ENCODE measurements around the gene SNRPA1.

The SNRPA1 gene

GRCh38 chr15:101320501-101321052, 25.5 kb upstream of the SNRPA1 start:
- in situ Hi-C loops (cut with MboI; ENCODE audit: low sequenced_read_pairs) = no loop called here

GRCh38 chr15:101318839-101319238, 23.8 kb upstream of the SNRPA1 start:
- in situ Hi-C loops (cut with MboI; ENCODE audit: low sequenced_read_pairs) = no loop called here

GRCh38 chr15:101318147-101318819, 23.2 kb upstream of the SNRPA1 start:
- in situ Hi-C loops (cut with MboI; ENCODE audit: low sequenced_read_pairs) = no loop called here

GRCh38 chr15:101317336-101317872, 22.4 kb upstream of the SNRPA1 start:
- in situ Hi-C loops (cut with MboI; ENCODE audit: low sequenced_read_pairs) = no loop called here

GRCh38 chr15:101316529-101316928, 21.5 kb upstream of the SNRPA1 start:
- in situ Hi-C loops (cut with MboI; ENCODE audit: low sequenced_read_pairs) = no loop called here

GRCh38 chr15:101315736-101316135, 20.7 kb upstream of the SNRPA1 start:
- in situ Hi-C loops (cut with MboI; ENCODE audit: low sequenced_read_pairs) = no loop called here

DNA sequence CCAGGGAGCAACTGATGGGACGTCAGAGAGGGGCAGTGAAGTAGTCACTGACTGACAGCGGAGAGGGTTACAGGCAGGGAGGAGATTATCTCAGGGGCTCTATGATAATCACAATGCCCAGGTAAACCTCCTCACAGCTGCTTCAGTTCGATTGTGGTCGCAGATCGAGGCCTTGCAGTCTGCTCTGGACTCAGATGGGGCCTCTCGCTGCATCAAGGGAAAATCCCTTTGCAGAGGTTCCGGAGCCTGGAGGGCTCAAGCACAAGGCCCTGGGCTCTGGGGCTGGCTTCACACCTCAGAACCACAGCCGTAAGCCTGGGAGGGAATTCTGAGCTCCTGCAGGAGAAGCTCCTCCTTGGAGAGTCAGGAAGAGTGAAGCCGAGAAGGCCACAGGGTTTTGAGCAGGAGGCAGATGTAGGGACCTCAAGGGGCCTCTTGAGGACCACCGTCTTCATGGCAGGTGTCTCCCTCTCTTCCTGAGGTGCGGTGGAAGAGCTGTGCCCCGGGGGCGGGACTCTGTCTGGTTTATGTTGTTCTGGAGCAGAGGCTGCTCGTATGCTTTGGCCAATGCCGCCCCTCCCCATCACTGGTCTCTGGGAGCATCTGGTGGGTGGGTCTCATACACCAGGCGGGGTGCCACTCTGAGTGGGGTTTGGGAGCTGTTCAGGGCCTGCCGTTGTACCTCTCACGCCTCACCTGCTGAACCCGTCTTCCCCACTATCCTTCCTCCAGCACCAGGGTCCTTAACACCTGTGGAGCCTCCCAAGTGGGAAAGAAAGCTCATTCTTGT, 19.5 kb upstream of the SNRPA1 start:
- in situ Hi-C loops (cut with MboI; ENCODE audit: low sequenced_read_pairs) = no loop called here

GRCh38 chr15:101313041-101313761, 18.2 kb upstream of the SNRPA1 start:
- in situ Hi-C loops (cut with MboI; ENCODE audit: low sequenced_read_pairs) = no loop called here

- in situ Hi-C loops (cut with MboI; ENCODE audit: low sequenced_read_pairs) = no loop called here
These were observed 15.5 kb upstream of the SNRPA1 start for GRCh38 chr15:101310508-101310907.

DNA sequence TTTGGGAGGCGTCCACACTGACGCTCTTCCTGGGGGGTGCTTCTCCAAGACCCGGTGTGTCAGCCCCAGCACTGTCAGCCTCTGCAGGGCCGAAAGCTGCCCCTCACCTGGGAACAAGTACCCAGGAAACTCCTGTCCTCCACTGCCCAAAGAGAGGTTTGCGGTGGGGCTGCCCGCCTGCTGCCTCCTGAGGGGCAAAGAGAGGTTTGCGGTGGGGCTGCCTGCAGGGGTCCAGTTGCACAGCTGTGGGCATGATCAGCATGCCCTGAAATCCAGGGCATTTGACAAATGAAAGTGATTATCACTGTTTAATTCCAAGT, 15.1 kb upstream of the SNRPA1 start:
- in situ Hi-C loops (cut with MboI; ENCODE audit: low sequenced_read_pairs) = no loop called here

GRCh38 chr15:101309436-101310160, 14.6 kb upstream of the SNRPA1 start:
- in situ Hi-C loops (cut with MboI; ENCODE audit: low sequenced_read_pairs) = no loop called here

DNA sequence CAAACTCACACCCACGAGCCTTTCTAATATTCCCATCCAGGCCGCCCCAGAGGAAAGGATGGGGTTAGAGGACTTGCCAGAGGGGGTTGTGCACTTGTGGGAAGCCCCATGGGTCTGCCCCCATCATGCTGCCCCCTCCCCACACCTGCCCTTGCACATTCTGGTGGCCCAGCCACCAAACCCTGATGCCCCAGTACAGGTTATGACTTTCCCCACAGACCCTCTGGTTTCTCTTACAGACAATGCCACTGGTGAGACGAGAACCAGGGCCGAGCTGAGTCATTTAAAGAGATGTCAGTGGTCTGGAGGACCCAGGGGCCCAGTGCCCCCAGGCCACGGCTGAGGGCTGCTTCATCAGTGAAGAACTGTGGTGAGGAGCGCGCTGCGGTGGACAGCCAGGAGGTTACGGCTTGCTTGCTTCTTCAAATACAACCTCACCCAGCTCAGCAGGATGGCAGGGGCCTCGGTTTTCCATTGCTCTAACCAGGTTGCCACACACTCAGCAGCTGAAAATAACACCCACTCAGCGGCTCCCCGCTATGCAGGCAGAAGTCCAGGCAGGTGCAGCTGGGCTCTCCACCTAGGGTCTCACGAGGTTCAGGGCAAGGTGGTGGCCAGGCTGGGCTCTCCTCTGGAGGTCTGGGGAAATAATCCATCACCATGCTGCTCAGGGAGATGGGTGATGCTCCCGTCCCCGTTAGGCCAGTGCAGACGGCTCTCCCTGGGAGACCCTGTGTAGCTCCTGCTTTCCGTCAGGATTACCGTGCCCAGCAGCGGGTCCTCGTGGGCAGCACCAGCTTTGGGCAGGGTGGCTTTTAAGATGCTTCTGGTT, 13.8 kb upstream of the SNRPA1 start:
- in situ Hi-C loops (cut with MboI; ENCODE audit: low sequenced_read_pairs) = no loop called here

GRCh38 chr15:101307897-101308603, 13.0 kb upstream of the SNRPA1 start:
- in situ Hi-C loops (cut with MboI; ENCODE audit: low sequenced_read_pairs) = no loop called here

DNA sequence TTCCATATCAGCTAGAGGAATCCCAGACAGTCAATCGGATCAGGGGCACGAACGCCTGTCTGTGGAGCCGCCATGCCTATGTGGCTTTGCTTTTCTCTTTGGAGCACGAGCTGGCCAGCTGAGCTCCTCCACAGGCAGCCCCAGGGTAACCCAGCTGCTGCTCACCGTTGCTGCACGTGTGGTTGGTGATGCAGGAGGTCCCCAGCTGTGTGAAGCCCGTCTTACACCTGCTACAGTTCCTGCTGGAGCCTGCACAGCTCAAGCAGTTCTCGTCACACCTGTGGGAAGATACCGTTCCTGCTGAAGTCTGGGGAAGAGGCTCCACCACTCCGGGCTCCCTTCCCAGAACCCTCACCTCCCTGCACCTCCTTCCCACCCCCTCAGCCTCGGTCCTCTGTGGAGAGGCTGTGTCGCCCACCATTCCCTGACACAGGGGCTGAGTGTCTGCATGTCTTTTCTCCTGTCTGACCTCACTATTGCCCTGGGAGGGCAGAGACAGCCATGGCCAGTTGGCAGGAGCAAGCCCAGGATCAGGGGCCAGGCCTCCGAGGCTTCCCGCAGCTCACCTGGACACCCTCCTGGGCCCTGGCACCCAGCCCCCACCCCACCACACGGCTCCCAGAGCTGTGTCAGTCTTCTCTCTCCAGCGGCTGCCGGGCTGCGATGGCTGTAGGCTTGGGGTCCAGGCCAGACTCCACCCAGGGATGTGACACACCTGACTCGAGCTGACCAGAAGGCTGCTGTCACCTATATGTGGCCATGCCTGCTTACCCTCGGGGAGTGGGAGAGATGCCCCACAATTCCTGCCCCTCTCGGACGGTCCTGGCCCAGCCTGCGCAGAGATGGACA, 12.2 kb upstream of the SNRPA1 start:
- in situ Hi-C loops (cut with MboI; ENCODE audit: low sequenced_read_pairs) = no loop called here

DNA sequence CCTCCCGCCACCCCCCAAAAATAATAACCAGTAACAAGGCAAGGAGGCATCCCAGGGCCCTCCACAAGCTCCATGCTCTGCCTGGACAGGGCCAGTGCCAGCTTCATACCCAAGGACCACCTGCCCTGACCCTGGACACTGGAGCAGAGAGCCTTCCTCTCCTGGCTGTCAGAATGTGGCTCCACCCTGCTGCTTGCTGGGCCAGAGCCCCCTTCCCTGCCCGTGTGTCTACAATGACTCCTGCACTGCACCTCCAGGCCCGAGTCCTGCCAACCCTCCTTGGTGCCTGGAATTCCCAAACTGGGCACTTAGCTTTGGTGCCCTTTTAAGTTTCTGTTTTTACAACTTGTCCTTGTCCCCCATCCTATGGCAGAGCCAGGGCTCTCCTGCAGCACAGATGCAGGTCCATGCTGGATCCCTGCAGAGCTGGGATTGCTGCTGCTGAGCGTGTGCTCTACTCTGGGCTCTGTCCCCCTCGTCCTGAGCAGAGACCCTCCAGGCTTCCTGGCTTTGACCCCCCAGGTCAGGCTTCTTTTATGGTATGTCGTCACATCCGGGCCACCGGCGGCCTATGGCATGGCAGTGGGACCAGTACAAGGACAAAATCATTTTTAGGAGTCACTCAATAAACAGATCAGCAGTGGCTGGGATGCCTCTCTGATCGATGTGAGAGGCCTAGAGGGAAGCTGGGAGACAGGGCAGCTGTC, 11.4 kb upstream of the SNRPA1 start:
- in situ Hi-C loops (cut with MboI; ENCODE audit: low sequenced_read_pairs) = no loop called here

GRCh38 chr15:101305820-101306255, 10.8 kb upstream of the SNRPA1 start:
- in situ Hi-C loops (cut with MboI; ENCODE audit: low sequenced_read_pairs) = no loop called here

DNA sequence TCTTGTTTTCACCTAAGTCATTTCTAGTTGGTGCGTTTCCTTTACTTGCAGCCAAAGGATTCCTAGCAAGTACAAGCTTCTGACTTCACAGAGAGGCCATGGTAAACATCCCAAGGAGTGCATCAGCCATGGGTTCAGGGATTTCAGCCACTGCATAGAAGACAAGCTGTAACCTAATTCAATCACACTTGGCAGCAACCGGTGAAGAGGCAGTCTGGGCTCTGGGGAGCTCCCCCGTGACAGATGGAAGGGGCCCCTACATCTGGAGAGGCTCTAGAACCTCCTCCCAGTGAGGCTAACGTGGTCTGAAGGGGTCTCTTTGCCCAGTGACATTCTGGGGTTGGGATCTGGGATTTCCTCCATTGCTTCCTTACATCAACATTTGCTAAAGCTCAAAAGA, 8.4 kb upstream of the SNRPA1 start:
- in situ Hi-C loops (cut with MboI; ENCODE audit: low sequenced_read_pairs) = no loop called here
